Measurements from ENCODE around the gene CIDEB.

GRCh38 chr14:24255931-24256711 is 51.7 kb downstream of the CIDEB start:
- no peak for TF ChIP-seq TAF1 (IDR thresholded peaks at IDR 0.05; ENCODE audit: low read depth, low read length)
- no peak for TF ChIP-seq POLR2A (IDR thresholded peaks at IDR 0.05; ENCODE audit: low read depth, low read length)
- TF ChIP-seq POLR2AphosphoS5 (IDR thresholded peaks at IDR 0.05; ENCODE audit: low read depth, low read length): no peak
